HepG2 (cell line): ENCODE data around the gene NRL. TPM values are rescaled to one million over a fixed set of nuclear protein-coding genes. Genes with fewer than 3 reads are reported as not detected.

ENCODE experiments used
- CCDC6 ChIP-seq: sonication (generic); formaldehyde crosslinking; IDR thresholded peaks from 2 replicates; pipeline ENCODE4 v1.8.1; 2022; ENCODE audit warnings: mild to moderate bottlenecking, missing genetic modification reagents, moderate library complexity
- GLI4 ChIP-seq: sonication (generic); formaldehyde crosslinking; IDR thresholded peaks from 2 replicates; pipeline ENCODE4 v1.5.1; 2020; ENCODE audit warnings: missing genetic modification reagents, mild to moderate bottlenecking, moderate library complexity, borderline replicate concordance
- JDP2 ChIP-seq: sonication (generic); formaldehyde crosslinking; IDR thresholded peaks from 2 replicates; pipeline ENCODE4 v1.8.1; 2022; ENCODE audit warnings: missing genetic modification reagents, borderline replicate concordance
- MIXL1 ChIP-seq: IDR thresholded peaks from 2 replicates; pipeline ENCODE4 v1.6.1; 2016
- SAFB2 ChIP-seq: sonication (generic); formaldehyde crosslinking; IDR thresholded peaks from 2 replicates; pipeline ENCODE4 v1.5.1; 2020; ENCODE audit warnings: missing genetic modification reagents, low read depth, mild to moderate bottlenecking, borderline replicate concordance
- SNRNP70 ChIP-seq: fragments of 200-400 bp; formaldehyde crosslinking; IDR thresholded peaks from 2 replicates; pipeline ENCODE4 v1.6.1; 2017; ENCODE audit warnings: mild to moderate bottlenecking, low read depth, low read length, moderate library complexity
- SOX13 ChIP-seq, 3 experiments: fragments of 450-650 bp in 1 of 3; sonication (generic) in 1 of 3; formaldehyde crosslinking in 1 of 3; IDR thresholded peaks in 2 of 3; conservative IDR thresholded peaks in 1 of 3; 2 replicates each; pipeline versions ENCODE4 v1.5.0 to v1.6.1; 2016 to 2020; ENCODE audit warnings: antibody characterized with exemption in 1 of 3, mild to moderate bottlenecking in 1 of 3, missing compliant biosample characterization in 1 of 3, missing genetic modification reagents in 1 of 3, moderate library complexity in 1 of 3
- SOX5 ChIP-seq: IDR thresholded peaks from 2 replicates; pipeline ENCODE4 v1.6.1; 2016; ENCODE audit warnings: borderline replicate concordance
- TRIM24 ChIP-seq: sonication (generic); formaldehyde crosslinking; IDR thresholded peaks from 2 replicates; pipeline ENCODE4 v1.8.0; 2022; ENCODE audit warnings: mild to moderate bottlenecking, missing genetic modification reagents
- ZNF383 ChIP-seq: sonication (generic); formaldehyde crosslinking; IDR thresholded peaks from 2 replicates; pipeline ENCODE4 v1.4.0; 2020; ENCODE audit warnings: missing genetic modification reagents, mild to moderate bottlenecking, borderline replicate concordance
- ZNF501 ChIP-seq: sonication (generic); formaldehyde crosslinking; IDR thresholded peaks from 2 replicates; pipeline ENCODE4 v1.5.1; 2020; ENCODE audit warnings: mild to moderate bottlenecking, moderate library complexity, missing genetic modification reagents
- ZNF776 ChIP-seq: sonication (generic); formaldehyde crosslinking; IDR thresholded peaks from 2 replicates; pipeline ENCODE4 v1.4.0; 2020; ENCODE audit warnings: mild to moderate bottlenecking, missing genetic modification reagents
- ZNF788 ChIP-seq: sonication (generic); formaldehyde crosslinking; IDR thresholded peaks from 2 replicates; pipeline ENCODE4 v1.5.0; 2020; ENCODE audit warnings: mild to moderate bottlenecking, missing genetic modification reagents, borderline replicate concordance
- polyA plus RNA-seq, 8 experiments: library from polyadenylated mRNA; depleted of rRNA in 3 of 8; stranded (reverse) in 7 of 8; unstranded in 1 of 8; fragments of >200 nt; fragmentation: Illumina TruSeq in 4 of 8; extraction: Trizol in 4 of 8; gene quantifications; 2 replicates each; pipeline versions ENCODE4 v1.2.1 to v1.2.3, GENCODE V29; 2011 to 2016; ENCODE audit warnings: low read depth in 4 of 8, missing spikeins in 1 of 8, mixed read lengths in 1 of 8; ENCODE audit not compliant: insufficient read depth in 1 of 8
- total RNA-seq, 5 experiments: library from RNA; depleted of rRNA; stranded (reverse); fragments of >200 nt; fragmentation: Illumina TruSeq; extraction: Trizol; gene quantifications; 2 replicates each; pipeline ENCODE4 v1.2.3, GENCODE V29; 2016; ENCODE audit warnings: low read depth in 1 of 5
- TF ChIP-seq, protein P1 (sequence below): sonication (generic); formaldehyde crosslinking; IDR thresholded peaks from 2 replicates; pipeline ENCODE4 v1.5.0; 2020; ENCODE audit warnings: mild to moderate bottlenecking, missing genetic modification reagents, borderline replicate concordance
- TF ChIP-seq, protein P2 (sequence below): sonication (generic); formaldehyde crosslinking; IDR thresholded peaks from 2 replicates; pipeline ENCODE4 v1.5.0; 2020; ENCODE audit warnings: mild to moderate bottlenecking, missing genetic modification reagents
- TF ChIP-seq, protein P3 (sequence below): sonication (generic); formaldehyde crosslinking; IDR thresholded peaks from 2 replicates; pipeline ENCODE4 v1.4.0; 2020; ENCODE audit warnings: missing genetic modification reagents
- TF ChIP-seq, protein P4 (sequence below): IDR thresholded peaks from 2 replicates; pipeline ENCODE4 v1.6.1; 2016; ENCODE audit warnings: low read depth

The NRL gene
- total and polyA plus RNA-seq, 2 of the 13 experiments (the other 11 are each of a cell fraction or from before 2014, with no cell fraction given): 2.5 to 4.7 TPM

DNA sequence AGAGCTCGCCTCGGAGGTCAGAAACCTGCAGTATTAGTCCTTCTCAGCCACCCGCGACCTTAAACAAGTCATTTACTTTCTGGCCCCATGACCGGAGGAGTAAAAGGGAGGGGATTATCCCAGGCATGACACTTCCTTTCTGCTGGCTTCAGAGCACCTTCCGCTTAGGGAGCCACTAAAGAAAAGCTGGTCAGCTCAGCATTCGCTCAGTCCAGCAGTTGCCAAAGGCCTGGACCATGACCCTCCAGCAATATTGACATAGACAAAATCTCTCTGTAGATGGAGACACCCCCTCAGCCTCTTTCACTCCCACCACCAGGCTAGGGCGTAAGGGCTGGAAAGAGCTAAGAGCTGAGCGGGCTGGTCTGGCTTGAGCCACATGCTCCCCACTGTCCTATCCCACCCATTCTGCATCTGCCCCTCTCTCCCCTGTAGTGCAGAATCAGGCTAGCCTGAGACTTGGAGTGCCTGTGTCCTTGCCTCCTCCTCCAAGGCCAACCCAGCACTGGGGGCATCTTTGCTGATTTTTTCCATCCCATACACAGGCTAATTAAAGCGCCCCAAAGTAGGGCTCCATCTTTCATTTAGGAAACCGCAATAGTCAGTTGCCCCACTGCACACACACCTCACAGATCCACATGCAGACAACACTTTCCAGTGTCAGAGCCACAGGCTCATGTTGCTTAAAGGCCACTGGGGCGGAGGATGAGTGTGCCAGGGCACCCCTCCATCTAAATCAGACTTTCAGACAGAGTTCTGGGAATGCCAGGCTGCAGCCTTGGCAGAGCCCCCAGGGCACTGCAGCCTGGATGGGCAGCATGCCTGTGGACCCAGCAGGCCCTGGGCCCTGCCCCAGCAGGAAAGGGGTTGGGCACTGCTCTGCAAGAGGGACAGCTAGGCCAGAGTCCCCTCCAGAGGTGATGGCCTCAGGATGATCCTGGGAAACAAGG, 47.3 kb downstream of the NRL start (continued):
- TF ChIP-seq, protein P1, sequence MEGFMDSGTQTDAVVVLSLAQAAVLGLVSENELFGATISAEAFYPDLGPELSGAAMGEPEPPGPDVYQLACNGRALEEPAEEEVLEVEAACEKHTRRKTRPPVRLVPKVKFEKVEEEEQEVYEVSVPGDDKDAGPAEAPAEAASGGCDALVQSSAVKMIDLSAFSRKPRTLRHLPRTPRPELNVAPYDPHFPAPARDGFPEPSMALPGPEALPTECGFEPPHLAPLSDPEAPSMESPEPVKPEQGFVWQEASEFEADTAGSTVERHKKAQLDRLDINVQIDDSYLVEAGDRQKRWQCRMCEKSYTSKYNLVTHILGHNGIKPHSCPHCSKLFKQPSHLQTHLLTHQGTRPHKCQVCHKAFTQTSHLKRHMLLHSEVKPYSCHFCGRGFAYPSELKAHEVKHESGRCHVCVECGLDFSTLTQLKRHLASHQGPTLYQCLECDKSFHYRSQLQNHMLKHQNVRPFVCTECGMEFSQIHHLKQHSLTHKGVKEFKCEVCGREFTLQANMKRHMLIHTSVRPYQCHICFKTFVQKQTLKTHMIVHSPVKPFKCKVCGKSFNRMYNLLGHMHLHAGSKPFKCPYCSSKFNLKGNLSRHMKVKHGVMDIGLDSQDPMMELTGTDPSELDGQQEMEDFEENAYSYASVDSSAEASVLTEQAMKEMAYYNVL (CRISPR knock-in tag): peak; percentile 84; the same call in 1 of the 2 replicates
- TF ChIP-seq SNRNP70 (no peak), JDP2 (CRISPR knock-in tag) (no peak), ZNF383 (CRISPR knock-in tag) (no peak), ZNF788 (CRISPR knock-in tag) (peak; percentile 74; the same call in 1 of the 2 replicates), SAFB2 (CRISPR knock-in tag) (peak; percentile 71; the same call in 1 of the 2 replicates), SOX5 (CRISPR knock-in tag) (peak; percentile 32; the same call in 1 of the 2 replicates), SOX13 (IDR thresholded peaks at IDR 0.05) (no peak), SOX13 (CRISPR knock-in tag; conservative IDR thresholded peaks at IDR 0.05 in 1 of 2, IDR thresholded peaks at IDR 0.05 in 1 of 2) (peak in 1 of 2 experiments; percentile 36; a peak in 2 of 4 replicates), ZNF776 (CRISPR knock-in tag) (0 out of 2 replicates have a peak, but pooled peaks have one; percentile 39), GLI4 (CRISPR knock-in tag) (no peak), TRIM24 (CRISPR knock-in tag) (peak; percentile 27; the same call in 1 of the 2 replicates), ZNF501 (CRISPR knock-in tag) (peak; percentile 23; the same call in 1 of the 2 replicates), MIXL1 (CRISPR knock-in tag) (no peak), CCDC6 (CRISPR knock-in tag) (0 out of 2 replicates have a peak, but pooled peaks have one; percentile 47)
- TF ChIP-seq, protein P2, sequence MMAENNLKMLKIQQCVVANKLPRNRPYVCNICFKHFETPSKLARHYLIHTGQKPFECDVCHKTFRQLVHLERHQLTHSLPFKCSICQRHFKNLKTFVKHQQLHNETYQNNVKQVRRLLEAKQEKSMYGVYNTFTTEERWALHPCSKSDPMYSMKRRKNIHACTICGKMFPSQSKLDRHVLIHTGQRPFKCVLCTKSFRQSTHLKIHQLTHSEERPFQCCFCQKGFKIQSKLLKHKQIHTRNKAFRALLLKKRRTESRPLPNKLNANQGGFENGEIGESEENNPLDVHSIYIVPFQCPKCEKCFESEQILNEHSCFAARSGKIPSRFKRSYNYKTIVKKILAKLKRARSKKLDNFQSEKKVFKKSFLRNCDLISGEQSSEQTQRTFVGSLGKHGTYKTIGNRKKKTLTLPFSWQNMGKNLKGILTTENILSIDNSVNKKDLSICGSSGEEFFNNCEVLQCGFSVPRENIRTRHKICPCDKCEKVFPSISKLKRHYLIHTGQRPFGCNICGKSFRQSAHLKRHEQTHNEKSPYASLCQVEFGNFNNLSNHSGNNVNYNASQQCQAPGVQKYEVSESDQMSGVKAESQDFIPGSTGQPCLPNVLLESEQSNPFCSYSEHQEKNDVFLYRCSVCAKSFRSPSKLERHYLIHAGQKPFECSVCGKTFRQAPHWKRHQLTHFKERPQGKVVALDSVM (CRISPR knock-in tag): no peak
- TF ChIP-seq, protein P3, sequence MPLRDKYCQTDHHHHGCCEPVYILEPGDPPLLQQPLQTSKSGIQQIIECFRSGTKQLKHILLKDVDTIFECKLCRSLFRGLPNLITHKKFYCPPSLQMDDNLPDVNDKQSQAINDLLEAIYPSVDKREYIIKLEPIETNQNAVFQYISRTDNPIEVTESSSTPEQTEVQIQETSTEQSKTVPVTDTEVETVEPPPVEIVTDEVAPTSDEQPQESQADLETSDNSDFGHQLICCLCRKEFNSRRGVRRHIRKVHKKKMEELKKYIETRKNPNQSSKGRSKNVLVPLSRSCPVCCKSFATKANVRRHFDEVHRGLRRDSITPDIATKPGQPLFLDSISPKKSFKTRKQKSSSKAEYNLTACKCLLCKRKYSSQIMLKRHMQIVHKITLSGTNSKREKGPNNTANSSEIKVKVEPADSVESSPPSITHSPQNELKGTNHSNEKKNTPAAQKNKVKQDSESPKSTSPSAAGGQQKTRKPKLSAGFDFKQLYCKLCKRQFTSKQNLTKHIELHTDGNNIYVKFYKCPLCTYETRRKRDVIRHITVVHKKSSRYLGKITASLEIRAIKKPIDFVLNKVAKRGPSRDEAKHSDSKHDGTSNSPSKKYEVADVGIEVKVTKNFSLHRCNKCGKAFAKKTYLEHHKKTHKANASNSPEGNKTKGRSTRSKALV (CRISPR knock-in tag): peak; percentile 64; the same call in 1 of the 2 replicates
- TF ChIP-seq, protein P4, sequence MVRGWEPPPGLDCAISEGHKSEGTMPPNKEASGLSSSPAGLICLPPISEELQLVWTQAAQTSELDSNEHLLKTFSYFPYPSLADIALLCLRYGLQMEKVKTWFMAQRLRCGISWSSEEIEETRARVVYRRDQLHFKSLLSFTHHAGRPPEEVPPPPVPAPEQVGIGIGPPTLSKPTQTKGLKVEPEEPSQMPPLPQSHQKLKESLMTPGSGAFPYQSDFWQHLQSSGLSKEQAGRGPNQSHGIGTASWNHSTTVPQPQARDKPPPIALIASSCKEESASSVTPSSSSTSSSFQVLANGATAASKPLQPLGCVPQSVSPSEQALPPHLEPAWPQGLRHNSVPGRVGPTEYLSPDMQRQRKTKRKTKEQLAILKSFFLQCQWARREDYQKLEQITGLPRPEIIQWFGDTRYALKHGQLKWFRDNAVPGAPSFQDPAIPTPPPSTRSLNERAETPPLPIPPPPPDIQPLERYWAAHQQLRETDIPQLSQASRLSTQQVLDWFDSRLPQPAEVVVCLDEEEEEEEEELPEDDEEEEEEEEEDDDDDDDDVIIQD (CRISPR knock-in tag): peak; percentile 44; the same call in 1 of the 2 replicates
